D341Med (cell line): ENCODE measurements around the gene MAMLD1.
A peak's percentile ranks its signal among the peaks of the same experiment; 100 is the strongest.
"Not testable (repeated sequence)": the region's sequence is repeated elsewhere in the genome, so short reads cannot be mapped to it uniquely, and the experiment has no call there.

Experiments used
- DNase-seq: peaks from one replicate; pipeline ENCODE4 v3.0.0; 2012; ENCODE audit warnings: low spot score

Gene MAMLD1, protein sequence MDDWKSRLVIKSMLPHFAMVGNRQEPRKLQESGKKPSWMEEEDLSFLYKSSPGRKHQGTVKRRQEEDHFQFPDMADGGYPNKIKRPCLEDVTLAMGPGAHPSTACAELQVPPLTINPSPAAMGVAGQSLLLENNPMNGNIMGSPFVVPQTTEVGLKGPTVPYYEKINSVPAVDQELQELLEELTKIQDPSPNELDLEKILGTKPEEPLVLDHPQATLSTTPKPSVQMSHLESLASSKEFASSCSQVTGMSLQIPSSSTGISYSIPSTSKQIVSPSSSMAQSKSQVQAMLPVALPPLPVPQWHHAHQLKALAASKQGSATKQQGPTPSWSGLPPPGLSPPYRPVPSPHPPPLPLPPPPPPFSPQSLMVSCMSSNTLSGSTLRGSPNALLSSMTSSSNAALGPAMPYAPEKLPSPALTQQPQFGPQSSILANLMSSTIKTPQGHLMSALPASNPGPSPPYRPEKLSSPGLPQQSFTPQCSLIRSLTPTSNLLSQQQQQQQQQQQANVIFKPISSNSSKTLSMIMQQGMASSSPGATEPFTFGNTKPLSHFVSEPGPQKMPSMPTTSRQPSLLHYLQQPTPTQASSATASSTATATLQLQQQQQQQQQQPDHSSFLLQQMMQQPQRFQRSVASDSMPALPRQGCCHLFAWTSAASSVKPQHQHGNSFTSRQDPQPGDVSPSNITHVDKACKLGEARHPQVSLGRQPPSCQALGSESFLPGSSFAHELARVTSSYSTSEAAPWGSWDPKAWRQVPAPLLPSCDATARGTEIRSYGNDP

DNA sequence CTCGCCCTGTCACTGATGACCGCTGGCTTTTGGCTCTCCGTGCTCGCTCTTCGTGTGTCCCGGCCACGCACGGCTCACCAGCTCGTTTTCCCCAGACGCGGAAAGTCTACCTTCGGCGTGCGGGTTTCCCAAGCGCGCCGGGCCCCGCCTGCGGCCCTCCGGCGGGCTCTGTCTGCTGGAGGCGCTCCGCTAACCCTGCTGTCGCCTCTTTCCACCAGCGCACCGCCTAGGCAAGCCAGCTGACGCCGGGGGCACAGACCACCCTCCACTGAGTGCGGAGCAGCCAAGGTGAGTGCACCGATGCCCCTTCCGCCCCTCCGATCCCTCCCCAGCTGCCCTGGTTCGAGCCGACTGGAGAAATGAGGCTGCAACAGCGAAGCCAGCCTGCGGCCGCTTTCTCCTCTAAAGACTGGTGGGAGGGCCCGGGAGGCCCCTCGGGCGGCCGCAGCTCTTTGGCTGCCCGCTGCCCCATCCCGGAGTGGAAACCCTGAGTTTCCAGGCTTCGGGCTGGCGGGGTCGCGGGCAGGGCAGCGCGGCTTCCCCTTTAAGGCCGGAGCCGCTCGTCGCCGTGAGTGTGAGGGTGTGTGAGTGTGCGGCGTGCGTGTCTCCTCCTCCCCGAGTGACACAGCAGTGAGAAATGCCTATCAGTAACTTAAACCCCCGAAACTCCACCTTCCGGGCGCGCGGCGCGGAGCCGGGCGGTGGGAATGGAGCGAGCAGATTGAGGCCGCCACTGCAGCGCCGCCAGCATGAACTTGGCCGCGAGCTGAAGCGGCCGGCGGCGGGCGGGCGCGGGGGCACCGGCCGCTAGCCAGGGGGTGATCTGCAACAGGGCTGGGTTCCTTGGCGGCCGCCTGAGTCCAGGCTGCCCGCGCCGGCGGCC is at the start of gene MAMLD1:
Gene MAMLD1 (plus strand): TSS at position 719 of the 883 bp plus-strand sequence. CDS start 82,200 bp downstream, outside the sequence.
- peak; percentile 56 for DNase-seq

DNA sequence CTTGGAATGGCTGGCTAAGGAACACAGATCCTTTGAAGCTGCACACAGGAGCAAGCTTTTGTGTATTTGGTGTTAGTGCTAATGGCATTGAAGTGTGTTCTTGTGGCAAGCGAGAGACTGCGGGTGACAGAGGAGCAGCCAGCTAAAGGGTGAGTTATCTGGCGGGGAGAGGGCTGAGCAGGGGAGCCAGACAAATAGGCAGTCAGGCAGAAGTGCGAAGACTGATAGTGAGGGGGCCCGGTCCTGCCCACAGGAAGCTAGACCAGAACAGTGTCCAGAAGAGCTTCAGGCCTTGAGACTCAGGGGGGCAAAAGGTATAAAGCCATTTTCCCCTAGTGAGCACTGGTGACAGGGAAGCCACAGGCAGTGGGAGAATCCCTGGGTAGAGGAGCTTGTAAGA is 49.6 kb upstream of the MAMLD1 start:
- no peak for DNase-seq

GRCh38 chrX:150314186-150314585 is 48.9 kb upstream of the MAMLD1 start:
- DNase-seq: no peak

GRCh38 chrX:150316564-150316963 is 46.6 kb upstream of the MAMLD1 start:
- DNase-seq: no peak

- DNase-seq: no peak
These were observed 40.1 kb upstream of the MAMLD1 start for GRCh38 chrX:150323020-150323419.

GRCh38 chrX:150324035-150324728 is 38.9 kb upstream of the MAMLD1 start:
- DNase-seq: no peak

DNA sequence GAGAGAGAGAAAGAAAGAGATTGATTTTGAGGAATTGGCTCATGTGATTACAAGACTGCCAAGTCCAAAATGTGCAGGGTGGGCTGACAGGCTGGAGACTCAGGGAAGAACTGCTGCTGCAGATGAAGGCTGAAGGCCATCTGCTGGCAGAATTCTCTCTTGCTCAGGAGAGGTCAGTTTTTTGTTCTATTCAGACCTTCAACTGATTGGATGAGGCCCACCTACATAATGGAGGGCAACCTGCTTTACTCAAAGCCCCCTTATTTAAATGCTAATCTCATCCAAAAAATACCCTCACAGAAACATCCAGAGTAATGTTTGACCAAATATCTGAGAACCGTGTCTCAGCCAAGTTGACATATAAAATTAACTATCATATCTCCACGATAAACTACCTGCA is 38.2 kb upstream of the MAMLD1 start:
- DNase-seq: no peak

GRCh38 chrX:150326541-150327247 is 36.4 kb upstream of the MAMLD1 start:
- no peak for DNase-seq

DNA sequence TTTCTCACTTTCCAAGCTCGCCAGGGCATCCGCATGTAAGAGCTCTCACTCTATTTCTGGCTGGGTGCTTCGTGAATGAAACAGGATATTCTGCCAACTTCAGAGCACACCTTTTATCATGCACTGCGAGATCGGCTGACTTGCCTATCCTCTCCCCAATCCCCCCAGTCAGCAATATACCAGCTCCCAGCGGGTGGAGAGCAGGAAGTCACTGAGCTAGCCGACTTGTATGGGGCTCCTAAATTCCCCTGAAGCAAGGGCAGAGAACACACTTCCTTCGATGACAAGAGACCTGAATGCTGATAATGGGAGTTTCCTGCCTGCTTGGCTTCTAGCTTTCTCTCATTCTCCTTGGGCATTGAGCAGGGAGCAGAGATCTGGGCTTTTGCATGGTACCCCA is 33.8 kb upstream of the MAMLD1 start:
- DNase-seq: no peak

- DNase-seq: no peak
These were observed 33.2 kb upstream of the MAMLD1 start for GRCh38 chrX:150329868-150330267.

GRCh38 chrX:150332023-150332422 is 31.1 kb upstream of the MAMLD1 start:
- no peak for DNase-seq

- no peak for DNase-seq
These were observed 29.0 kb upstream of the MAMLD1 start for GRCh38 chrX:150334100-150334499.

- no peak for DNase-seq
These were observed 28.1 kb upstream of the MAMLD1 start for GRCh38 chrX:150334981-150335380.

- no peak for DNase-seq
These were observed 26.1 kb upstream of the MAMLD1 start for GRCh38 chrX:150337026-150337425.

DNA sequence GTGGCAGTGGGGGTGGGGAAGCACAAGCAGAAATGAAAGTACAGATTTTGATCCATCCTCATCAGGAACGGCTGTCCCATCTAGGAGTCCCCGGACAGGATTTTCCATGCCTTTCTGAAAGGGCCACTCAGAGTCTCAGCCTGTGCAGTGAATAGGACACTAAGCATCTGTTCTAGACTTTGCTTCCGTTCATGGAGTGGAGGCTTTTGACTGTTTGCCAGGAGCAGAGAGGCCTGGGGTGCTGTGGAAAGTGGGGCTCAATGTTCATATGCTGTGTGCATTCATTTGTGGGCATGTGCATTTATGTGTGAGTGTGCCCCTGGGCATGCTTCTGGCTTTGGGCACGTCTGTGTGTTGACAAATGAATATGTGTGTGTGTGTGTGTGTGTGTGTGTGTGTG is 25.6 kb upstream of the MAMLD1 start:
- DNase-seq: no peak

DNA sequence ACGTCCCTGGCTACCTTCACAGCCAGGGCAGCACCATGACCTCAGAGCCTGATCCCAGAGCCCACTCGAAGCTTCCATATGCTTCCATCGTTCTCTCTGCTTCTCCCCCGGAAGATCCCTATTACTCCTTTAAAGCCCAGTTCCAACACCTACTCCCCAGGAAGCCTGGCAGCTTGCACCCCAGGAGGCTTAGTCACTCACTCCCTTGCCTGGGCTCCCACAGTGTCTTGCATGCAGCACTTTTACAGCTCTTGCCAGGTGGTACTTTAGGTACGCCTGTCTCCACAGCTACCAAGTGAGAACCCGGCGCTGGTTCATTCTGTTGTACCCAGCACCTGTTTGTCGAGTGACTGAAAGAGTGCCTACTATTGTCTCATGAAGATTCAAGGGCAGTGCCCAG is 24.5 kb upstream of the MAMLD1 start:
- no peak for DNase-seq

- DNase-seq: no peak
These were observed 23.4 kb upstream of the MAMLD1 start for GRCh38 chrX:150339736-150340135.

GRCh38 chrX:150340326-150340725 is 22.8 kb upstream of the MAMLD1 start:
- DNase-seq: not testable (repeated sequence)

GRCh38 chrX:150347471-150347870 is 15.6 kb upstream of the MAMLD1 start:
- no peak for DNase-seq

DNA sequence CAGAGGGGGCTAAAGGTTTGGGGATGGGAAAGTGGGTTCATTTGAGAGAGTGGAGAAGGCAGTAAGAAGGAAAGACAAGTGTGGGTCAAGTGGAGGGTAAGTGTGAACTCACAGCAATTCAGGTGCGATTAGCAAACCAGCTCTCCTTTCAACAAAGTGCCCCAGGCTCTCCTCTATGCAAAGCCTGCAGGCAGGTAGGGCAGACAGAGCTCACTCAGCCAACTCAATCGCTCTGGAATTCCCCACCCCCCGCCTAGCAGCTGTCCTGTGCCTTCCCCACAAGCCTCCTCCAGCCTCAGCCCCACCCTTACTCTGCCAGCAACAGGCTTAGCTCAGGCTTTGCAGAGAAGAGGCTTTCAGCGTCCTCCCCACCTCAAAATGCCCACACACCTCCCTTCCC is 14.8 kb upstream of the MAMLD1 start:
- DNase-seq: no peak

GRCh38 chrX:150352114-150352513 is 11.0 kb upstream of the MAMLD1 start:
- no peak for DNase-seq
